GM12872 (cell line): Measurements from ENCODE around the gene DDA1.

Experiments
- CTCF ChIP-seq: IDR thresholded peaks from 3 replicates; pipeline ENCODE4 v1.5.1; 2011; ENCODE audit warnings: low read depth, mild to moderate bottlenecking, low read length, moderate library complexity; ENCODE audit not compliant: insufficient read depth

DDA1 gene

DNA sequence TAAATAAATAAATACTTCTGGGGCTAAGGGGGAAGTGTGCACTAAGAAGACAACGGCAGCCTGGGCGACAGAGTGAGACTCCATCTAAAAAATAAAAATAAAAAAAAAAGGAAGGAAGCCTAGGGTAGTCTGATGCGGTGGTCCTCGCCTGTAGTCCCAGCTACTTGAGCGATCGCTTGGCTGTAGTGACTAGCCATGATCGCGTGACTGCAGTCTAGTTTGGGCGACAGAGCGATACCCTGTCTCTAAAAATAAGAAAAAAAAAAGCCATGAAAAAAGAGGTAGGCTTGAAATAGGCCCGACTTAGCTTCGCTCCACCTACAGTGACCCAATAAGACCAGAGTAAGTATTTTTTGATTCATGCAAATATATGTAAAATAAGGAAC, 42.8 kb upstream of the DDA1 start:
- TF ChIP-seq CTCF, result no peak

DNA sequence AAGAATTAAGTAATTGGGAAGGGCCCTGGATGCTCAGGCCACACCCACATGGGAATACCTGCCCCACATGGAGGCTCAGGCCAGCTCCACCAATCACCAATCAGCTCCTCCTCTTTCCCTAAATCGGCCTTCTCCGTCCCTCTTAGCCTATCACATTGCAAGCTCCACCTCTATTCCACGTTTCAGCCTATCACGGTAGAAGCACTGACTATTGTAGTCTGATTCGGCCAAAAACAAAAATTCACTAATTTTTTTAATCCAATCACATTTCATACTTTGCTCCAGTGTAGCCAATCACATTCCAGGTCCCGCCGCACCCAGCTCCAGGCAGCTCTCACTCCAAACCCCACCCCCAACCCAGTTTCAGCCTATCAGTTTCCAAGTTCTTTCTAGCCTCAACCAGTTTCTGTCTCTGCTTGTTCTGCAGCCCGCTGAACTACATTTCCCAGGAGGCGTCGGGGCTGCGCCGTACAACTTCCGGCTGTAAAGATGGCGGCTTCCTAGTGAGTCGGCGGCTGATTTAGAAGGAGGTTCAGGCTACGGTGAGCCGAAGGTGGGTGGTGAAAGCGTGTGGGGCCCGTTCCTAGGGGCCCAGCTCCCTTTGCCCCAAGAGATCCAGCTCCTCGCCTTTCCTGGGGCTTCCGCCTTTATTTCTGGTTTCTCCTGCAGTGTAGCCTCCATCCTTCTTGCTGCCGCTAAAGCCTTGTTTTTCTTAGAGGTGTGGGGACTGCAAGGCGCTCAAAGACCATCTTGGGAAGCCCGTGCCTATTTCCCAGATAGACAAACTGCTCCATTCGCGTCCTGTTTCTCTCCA, 42.2 kb upstream of the DDA1 start, which contains the start of gene BABAM1:
TSS of gene BABAM1 (plus strand) at position 469 of the 814 bp plus-strand sequence. CDS start 1,364 bp downstream, outside the sequence.
- TF ChIP-seq CTCF, result no peak

GRCh38 chr19:17268754-17269153, 40.6 kb upstream of the DDA1 start:
- no peak for TF ChIP-seq CTCF

DNA sequence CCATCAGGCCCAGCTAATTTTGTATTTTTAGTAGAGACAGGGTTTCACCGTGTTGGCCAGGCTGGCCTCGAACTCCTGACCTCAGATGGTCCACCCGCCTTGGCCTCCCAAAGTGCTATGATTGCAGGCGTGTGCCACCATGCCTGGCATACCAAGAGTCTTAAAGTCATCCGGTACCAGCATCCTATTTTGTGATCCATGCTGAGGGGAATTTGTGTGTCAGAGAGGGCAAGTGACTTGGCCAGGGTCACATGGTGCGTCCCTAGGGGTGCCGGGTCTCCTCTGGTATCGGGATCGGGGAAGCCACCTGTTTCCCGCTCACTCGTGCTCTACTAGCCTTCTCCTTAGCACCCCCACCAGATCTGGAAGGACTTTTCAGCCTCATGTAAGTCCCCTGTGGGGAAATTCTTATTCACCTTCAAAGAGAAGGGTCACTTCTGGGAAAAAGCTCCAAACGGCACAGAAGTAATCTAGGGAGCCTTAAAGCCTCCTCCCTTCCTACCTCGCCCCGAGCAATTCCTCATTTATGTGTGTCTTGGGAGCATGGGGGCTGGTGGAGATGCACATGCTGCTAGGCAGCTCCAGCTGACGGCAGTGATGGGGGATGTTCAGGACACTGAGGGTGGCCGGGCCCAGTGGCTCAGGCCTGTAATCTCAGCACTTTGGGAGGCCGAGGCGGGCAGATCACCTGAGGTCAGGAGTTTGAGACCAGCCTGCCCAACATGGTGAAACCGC, 33.8 kb upstream of the DDA1 start:
- no peak for TF ChIP-seq CTCF

GRCh38 chr19:17279436-17279835, 29.9 kb upstream of the DDA1 start:
- TF ChIP-seq CTCF, result no peak

- no peak for TF ChIP-seq CTCF
These were observed 27.7 kb upstream of the DDA1 start, which contains the start of gene ANKLE1 for GRCh38 chr19:17281391-17282304. TSS of gene ANKLE1 (plus strand) at chr19:17281901. CDS start at chr19:17281921, 20 bp downstream.
